Left ventricle myocardium inferior (tissue), 1 donor: ENCODE results near the gene CALCR. TPM values are rescaled to one million over a fixed set of nuclear protein-coding genes. Genes with fewer than 3 reads are reported as not detected.

ENCODE experiments used
- DNase-seq: peaks from one replicate; pipeline ENCODE4 v3.0.0-alpha.2; 2020
- H3K27ac ChIP-seq: fragments of 200-600 bp; replicated peaks from 2 replicates; pipeline ENCODE4 v1.8.0; 2021
- H3K27me3 ChIP-seq: fragments of 200-600 bp; 2 replicates; pipeline ENCODE4 v1.8.0; 2021; ENCODE audit warnings: low read depth
- H3K36me3 ChIP-seq: fragments of 200-600 bp; 2 replicates; pipeline ENCODE4 v1.8.0; 2021
- H3K4me1 ChIP-seq: fragments of 200-600 bp; 2 replicates; pipeline ENCODE4 v1.8.0; 2021
- H3K4me3 ChIP-seq: fragments of 200-600 bp; 2 replicates; pipeline ENCODE4 v1.8.0; 2021; ENCODE audit warnings: mild to moderate bottlenecking, moderate library complexity
- H3K9me3 ChIP-seq: fragments of 200-600 bp; replicated peaks from 2 replicates; pipeline ENCODE4 v1.8.0; 2021
- intact Hi-C: fragments of 100-400 bp; cut with micrococcal nuclease; formaldehyde crosslinking; loops from one replicate; pipeline ENCODE4 v1.11.0; 2022
- total RNA-seq: library from RNA; stranded (reverse); fragmentation: NEBNext Ultra II Directional; extraction: Animal tissue kit (Norgen Biotek cat#: 25700); gene quantifications from one replicate; pipeline ENCODE4 v1.2.1, GENCODE V29; 2021
- TF ChIP-seq, protein P1 (sequence below): fragments of 200-600 bp; IDR thresholded peaks from 2 replicates; pipeline ENCODE4 v1.8.0; 2021; ENCODE audit warnings: antibody characterized with exemption, mild to moderate bottlenecking, borderline replicate concordance
- donor health status: DM: no; HTN: yes; CAD: no; lungs with severe emphysema.

The CALCR gene
- total RNA-seq, 1 donor from 2014 or later, result 0.08 TPM

DNA sequence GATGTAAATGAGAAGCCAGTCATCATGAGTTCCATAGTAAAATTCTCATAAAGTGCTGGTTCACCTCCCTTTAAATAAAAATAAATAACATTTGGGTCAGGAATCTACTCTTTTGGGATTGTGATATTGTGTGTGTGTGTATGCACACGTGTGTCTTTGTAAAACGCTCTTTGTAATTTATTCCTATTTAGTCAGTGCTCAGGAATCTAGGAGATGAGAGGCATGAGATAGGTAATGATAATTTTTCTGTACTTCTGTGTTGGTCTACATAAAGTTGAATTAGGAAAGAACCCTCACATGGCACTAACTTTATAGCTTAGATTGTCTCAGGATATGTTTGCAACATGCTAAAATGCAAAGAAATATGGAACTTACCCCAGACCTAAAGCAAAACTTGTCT, 4.9 kb upstream of the CALCR start:
- intact Hi-C loops, result no loop called here

DNA sequence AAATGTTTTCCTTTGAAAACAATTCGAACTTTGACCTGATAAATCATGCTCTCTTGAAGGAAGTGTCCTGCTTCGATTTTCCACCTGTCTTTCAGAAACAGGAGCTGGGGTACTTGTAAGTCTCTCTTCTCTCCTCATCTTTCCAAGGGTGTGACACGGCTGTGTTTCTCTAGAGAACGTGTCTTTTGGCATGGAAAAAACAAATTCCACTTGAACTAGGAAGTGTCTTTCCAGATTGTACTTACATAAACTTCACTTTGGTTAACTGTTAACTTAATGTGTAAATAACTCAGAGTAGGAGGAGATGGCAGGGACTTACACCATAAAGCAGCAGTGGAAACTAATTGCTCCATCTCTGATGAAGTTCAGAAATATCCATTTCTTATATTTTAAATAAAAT, 4.2 kb upstream of the CALCR start:
- DNase-seq, result no peak
- Histone ChIP-seq H3K27me3 (peaks cover 47% of the 10 kb centered on the region), H3K27ac (no peak overlapping the region), H3K9me3 (no peaks in the 10 kb centered on the region), H3K4me3 (no peak overlapping the region), H3K4me1 (peaks cover 9% of the 10 kb centered on the region), H3K36me3 (no peaks in the 10 kb centered on the region)
- TF ChIP-seq, protein P1, sequence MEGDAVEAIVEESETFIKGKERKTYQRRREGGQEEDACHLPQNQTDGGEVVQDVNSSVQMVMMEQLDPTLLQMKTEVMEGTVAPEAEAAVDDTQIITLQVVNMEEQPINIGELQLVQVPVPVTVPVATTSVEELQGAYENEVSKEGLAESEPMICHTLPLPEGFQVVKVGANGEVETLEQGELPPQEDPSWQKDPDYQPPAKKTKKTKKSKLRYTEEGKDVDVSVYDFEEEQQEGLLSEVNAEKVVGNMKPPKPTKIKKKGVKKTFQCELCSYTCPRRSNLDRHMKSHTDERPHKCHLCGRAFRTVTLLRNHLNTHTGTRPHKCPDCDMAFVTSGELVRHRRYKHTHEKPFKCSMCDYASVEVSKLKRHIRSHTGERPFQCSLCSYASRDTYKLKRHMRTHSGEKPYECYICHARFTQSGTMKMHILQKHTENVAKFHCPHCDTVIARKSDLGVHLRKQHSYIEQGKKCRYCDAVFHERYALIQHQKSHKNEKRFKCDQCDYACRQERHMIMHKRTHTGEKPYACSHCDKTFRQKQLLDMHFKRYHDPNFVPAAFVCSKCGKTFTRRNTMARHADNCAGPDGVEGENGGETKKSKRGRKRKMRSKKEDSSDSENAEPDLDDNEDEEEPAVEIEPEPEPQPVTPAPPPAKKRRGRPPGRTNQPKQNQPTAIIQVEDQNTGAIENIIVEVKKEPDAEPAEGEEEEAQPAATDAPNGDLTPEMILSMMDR, result no peak
- intact Hi-C loops, result no loop called here

More for the DNA sequence above, 4.9 kb upstream of the CALCR start:
- DNase-seq, result no peak
- H3K27ac ChIP-seq, result no peak overlapping the region
- H3K36me3 ChIP-seq, result no peaks in the 10 kb centered on the region
- H3K4me1 ChIP-seq, result peaks cover 8% of the 10 kb centered on the region
- peaks cover 40% of the 10 kb centered on the region for H3K27me3 ChIP-seq
- TF ChIP-seq, protein P1, result no peak
- H3K4me3 ChIP-seq, result no peak overlapping the region
- no peaks in the 10 kb centered on the region for H3K9me3 ChIP-seq

- intact Hi-C loops, result no loop called here
- Histone ChIP-seq H3K9me3 (no peaks in the 10 kb centered on the region), H3K4me3 (no peak overlapping the region), H3K27ac (no peak overlapping the region), H3K4me1 (peaks cover 9% of the 10 kb centered on the region), H3K36me3 (no peaks in the 10 kb centered on the region), H3K27me3 (peaks cover 71% of the 10 kb centered on the region)
- TF ChIP-seq, protein P1, result no peak
- no peak for DNase-seq
Observed at GRCh38 chr7:93575555-93576399, 1.3 kb upstream of the CALCR start.

DNA sequence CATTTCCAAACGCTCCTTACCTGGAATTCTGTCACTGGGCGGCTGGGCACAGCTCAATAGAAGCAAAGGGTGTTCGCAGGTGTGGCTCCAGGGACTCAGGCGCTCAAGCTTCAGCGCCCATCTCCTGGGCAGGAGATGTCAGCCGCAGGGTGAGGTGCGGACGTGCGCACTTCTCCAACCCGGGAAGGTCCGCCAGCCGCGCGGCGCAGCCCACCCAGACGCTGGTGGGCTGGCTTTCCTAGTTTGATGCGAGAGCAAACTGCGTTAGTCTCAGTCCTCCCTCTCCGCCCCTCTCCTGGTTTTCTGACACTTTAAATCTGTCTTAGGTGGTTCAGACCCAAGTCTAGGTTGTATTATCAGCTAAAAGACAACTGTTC, 267 bp downstream of the CALCR start:
- TF ChIP-seq, protein P1, result no peak
- intact Hi-C loops, result no loop called here
- DNase-seq, result no peak
- Histone ChIP-seq H3K36me3 (no peaks in the 10 kb centered on the region), H3K9me3 (no peaks in the 10 kb centered on the region), H3K4me1 (peaks cover 9% of the 10 kb centered on the region), H3K4me3 (peak overlapping the region; percentile 37), H3K27ac (no peak overlapping the region), H3K27me3 (peaks cover 73% of the 10 kb centered on the region)

GRCh38 chr7:93569189-93569588, 5.3 kb downstream of the CALCR start:
- TF ChIP-seq, protein P1, result no peak
- Histone ChIP-seq H3K4me3 (no peak overlapping the region), H3K4me1 (no peaks in the 10 kb centered on the region), H3K27me3 (peaks cover 36% of the 10 kb centered on the region), H3K27ac (no peak overlapping the region), H3K36me3 (no peaks in the 10 kb centered on the region), H3K9me3 (no peaks in the 10 kb centered on the region)
- intact Hi-C loops, result no loop called here
- no peak for DNase-seq
